Measurements from ENCODE around the gene ZNF316.

The ZNF316 gene

DNA sequence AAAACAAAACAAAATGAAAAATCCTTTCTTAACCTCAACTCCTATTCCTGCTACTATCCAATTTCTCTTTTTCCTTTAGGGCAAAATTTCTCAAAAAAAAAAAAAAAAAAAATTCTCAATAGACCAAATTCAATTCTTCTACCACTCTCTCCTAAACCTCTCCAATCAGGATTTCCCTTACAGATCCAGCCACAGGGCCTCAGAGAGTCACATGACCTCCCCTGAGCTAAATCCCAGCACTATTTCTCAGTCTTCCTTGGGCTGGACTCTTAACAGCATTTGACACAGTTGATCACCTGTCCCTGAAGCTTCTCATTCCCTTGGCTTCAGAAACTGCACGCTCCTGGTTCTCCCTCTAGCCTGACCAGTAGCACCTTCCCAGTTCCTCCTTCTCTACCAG is 64.7 kb downstream of the ZNF316 start:
- DNase-seq: no peak
